ENCODE measurements around the gene PACSIN2. TPM values are rescaled to one million over a fixed set of nuclear protein-coding genes. Genes with fewer than 3 reads are reported as not detected.
"Not testable (repeated sequence)": the region's sequence is repeated elsewhere in the genome, so short reads cannot be mapped to it uniquely, and the experiment has no call there.

Gene PACSIN2
- total RNA-seq, 1 donor from 2014 or later: 95.5 TPM

- Histone ChIP-seq H3K4me3 (no peak overlapping the region), H3K36me3 (no peaks in the 10 kb centered on the region), H3K27me3 (no peaks in the 10 kb centered on the region), H3K27ac (peak overlapping the region in 1 of 2 donors; percentile 40), H3K4me1 (no peaks in the 10 kb centered on the region), H3K9me3 (no peaks in the 10 kb centered on the region)
- no peak for TF ChIP-seq CTCF (IDR thresholded peaks at IDR 0.05)
- intact Hi-C loops (cut with DNase I): loop anchor here (10.0 kb wide), 1 partner anchor 252 kb away; no protein-coding TSS in a partner anchor
- DNase-seq (ENCODE audit: low spot score in 2 of 2): peak in 1 of 2 donors; percentile 73
Observed at GRCh38 chr22:43036282-43036829, 21.4 kb upstream of the PACSIN2 start.

- no peak overlapping the region for H3K27ac ChIP-seq
- no peaks in the 10 kb centered on the region for H3K9me3 ChIP-seq
- no peak for TF ChIP-seq CTCF (IDR thresholded peaks at IDR 0.05)
- no peaks in the 10 kb centered on the region for H3K4me1 ChIP-seq
- intact Hi-C loops (cut with DNase I): loop anchor here (10.0 kb wide), 1 partner anchor 250 kb away; no protein-coding TSS in a partner anchor
- H3K27me3 ChIP-seq: no peaks in the 10 kb centered on the region
- no peaks in the 10 kb centered on the region for H3K36me3 ChIP-seq
- no peak overlapping the region for H3K4me3 ChIP-seq
- DNase-seq (ENCODE audit: low spot score in 2 of 2): no peak
Observed at GRCh38 chr22:43035250-43035649, 20.3 kb upstream of the PACSIN2 start.

- Histone ChIP-seq H3K4me3 (no peak overlapping the region), H3K27me3 (no peaks in the 10 kb centered on the region), H3K9me3 (no peaks in the 10 kb centered on the region), H3K36me3 (no peaks in the 10 kb centered on the region), H3K27ac (no peak overlapping the region), H3K4me1 (no peaks in the 10 kb centered on the region)
- DNase-seq (ENCODE audit: low spot score in 2 of 2): no peak
- intact Hi-C loops (cut with DNase I): loop anchor here (5.0 to 10.0 kb wide), 3 partner anchors 39 to 247 kb away; no protein-coding TSS in a partner anchor
- TF ChIP-seq CTCF (IDR thresholded peaks at IDR 0.05): no peak
Observed at GRCh38 chr22:43031617-43032016, 16.7 kb upstream of the PACSIN2 start.

- Histone ChIP-seq H3K36me3 (no peaks in the 10 kb centered on the region), H3K27ac (no peak overlapping the region), H3K4me1 (peaks cover 2 to 3% of the 10 kb centered on the region in 2 donors), H3K4me3 (no peak overlapping the region), H3K9me3 (no peaks in the 10 kb centered on the region), H3K27me3 (no peaks in the 10 kb centered on the region)
- DNase-seq (ENCODE audit: low spot score in 2 of 2): no peak
- intact Hi-C loops (cut with DNase I): no loop called here
- no peak for TF ChIP-seq CTCF (IDR thresholded peaks at IDR 0.05)
Observed at GRCh38 chr22:43018615-43019014, 3.7 kb upstream of the PACSIN2 start.

- intact Hi-C loops (cut with DNase I): no loop called here
- Histone ChIP-seq H3K9me3 (no peaks in the 10 kb centered on the region), H3K4me3 (no peak overlapping the region), H3K27ac (no peak overlapping the region), H3K36me3 (no peaks in the 10 kb centered on the region), H3K27me3 (no peaks in the 10 kb centered on the region), H3K4me1 (peaks cover 3 to 6% of the 10 kb centered on the region in 2 donors)
- TF ChIP-seq CTCF (IDR thresholded peaks at IDR 0.05): no peak
- DNase-seq (ENCODE audit: low spot score in 2 of 2): no peak
Observed at GRCh38 chr22:43017525-43018460, 2.8 kb upstream of the PACSIN2 start.

- H3K4me3 ChIP-seq: peak overlapping the region in 1 of 2 donors; percentile 99
- H3K4me1 ChIP-seq; H3K27me3 ChIP-seq; H3K9me3 ChIP-seq; H3K27ac ChIP-seq; DNase-seq (ENCODE audit: low spot score in 2 of 2); H3K36me3 ChIP-seq; intact Hi-C loops (cut with DNase I): not testable (repeated sequence)
Observed at GRCh38 chr22:43016150-43016549, 1.2 kb upstream of the PACSIN2 start.

Measured in ascending aorta (tissue), 2 donors.